Fibroblast of skin of scalp (primary cell): ENCODE measurements around the gene MCM7.

ENCODE experiments used
- DNase-seq: peaks from one replicate; pipeline ENCODE4 v3.0.0-alpha.2; 2013

MCM7 gene

DNA sequence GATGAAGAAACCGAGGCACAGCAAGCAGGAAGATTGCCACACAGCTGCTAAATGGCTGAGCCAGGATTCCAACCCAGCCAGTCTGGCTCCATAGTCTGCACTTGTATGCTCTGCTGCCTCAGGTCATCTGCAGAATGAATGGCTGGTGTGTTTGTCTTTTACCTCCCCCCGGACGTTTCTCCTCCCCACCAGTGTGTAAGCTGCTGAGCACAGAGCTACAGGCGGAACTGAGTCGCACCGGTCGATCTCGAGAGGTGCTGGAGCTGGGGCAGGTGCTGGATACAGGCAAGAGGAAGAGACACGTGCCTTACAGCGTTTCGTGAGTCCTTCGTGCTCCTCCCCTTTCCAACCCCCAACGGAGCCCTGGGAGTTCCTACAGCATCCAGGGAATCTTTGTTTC is 20.9 kb upstream of the MCM7 start:
- DNase-seq = no peak

- DNase-seq = no peak
These were observed 19.5 kb upstream of the MCM7 start for GRCh38 chr7:100120733-100121036.

DNA sequence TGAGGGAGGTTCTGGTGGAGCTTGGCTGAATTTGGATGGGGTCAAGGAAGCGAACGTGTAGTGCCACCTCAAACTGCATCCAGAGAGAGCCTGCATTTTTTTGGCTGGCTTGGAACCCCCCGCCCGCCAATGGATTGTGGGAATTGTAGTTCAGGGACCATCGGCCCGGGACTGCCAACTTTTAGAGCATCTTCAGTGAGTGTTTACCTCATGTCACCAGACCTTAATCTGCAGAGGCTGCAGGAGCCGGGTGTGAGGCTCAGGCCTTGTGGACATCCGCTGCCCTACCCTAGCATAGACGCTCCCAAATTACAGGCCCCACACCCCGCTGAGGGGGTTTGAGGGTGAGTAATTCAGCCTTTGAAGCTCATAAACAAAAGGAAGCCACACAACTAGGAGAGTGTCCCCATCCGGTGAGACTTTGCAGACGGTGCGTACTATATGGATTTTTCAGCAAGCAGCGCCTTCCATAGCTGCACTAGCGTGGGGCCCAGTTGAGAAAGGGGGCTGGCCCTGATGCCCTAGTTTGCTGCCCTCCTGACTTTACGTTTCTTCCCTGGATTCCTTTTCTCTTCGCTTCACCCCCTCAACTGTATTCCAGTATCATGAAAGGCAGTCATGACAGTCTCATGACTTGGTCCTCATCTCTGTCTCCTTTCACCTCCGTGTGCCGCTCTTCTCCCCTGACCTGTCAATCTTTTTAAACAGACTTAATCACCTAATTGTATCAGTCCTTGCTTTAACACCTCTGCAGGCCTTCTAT is 19.0 kb upstream of the MCM7 start:
- peak; percentile 70 for DNase-seq

DNA sequence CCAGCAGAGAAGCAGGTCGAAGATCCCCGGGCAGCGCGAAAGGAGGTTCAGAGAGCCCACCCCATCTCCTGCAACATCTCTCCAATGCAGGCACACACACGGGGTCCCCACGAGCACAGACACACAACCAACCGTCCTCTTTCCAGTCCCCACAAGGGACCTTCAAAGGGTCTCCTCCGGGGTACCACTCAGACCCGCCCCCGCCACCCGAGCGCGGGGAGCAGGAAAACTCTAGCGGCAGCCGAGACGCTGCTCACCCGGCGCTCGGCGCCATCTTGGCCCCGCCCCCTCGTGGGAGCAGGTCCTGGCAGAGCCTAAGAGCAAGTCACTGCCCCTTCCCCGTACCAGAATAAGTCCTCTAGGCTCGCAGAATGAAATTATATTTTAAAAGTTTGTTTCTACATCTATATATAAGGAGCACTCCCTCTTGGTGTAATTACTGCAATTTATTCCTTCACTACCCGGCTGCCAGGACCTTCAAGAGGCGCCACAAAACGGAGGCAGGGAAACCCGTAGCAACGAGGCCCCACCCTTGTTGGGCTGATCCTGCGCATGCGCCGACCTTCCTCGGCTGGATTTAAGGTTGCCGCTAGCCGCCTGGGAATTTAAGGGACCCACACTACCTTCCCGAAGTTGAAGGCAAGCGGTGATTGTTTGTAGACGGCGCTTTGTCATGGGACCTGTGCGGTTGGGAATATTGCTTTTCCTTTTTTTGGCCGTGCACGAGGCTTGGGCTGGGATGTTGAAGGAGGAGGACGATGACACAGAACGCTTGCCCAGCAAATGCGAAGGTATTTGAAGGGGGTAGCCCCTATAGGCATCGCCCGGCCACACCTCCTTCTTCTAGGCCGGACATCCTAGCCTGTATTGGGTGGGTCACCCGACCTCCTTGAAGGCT is 18.1 kb upstream of the MCM7 start, which contains the start of the genes CNPY4 and TAF6:
CNPY4 (plus strand) TSS at position 563 of the 898 bp plus-strand sequence; CDS start at position 674, 111 bp downstream.
TAF6 (minus strand) TSS at position 287 of the 898 bp plus-strand sequence. CDS start 5,149 bp downstream, outside the sequence.
- DNase-seq = peak; percentile 94

DNA sequence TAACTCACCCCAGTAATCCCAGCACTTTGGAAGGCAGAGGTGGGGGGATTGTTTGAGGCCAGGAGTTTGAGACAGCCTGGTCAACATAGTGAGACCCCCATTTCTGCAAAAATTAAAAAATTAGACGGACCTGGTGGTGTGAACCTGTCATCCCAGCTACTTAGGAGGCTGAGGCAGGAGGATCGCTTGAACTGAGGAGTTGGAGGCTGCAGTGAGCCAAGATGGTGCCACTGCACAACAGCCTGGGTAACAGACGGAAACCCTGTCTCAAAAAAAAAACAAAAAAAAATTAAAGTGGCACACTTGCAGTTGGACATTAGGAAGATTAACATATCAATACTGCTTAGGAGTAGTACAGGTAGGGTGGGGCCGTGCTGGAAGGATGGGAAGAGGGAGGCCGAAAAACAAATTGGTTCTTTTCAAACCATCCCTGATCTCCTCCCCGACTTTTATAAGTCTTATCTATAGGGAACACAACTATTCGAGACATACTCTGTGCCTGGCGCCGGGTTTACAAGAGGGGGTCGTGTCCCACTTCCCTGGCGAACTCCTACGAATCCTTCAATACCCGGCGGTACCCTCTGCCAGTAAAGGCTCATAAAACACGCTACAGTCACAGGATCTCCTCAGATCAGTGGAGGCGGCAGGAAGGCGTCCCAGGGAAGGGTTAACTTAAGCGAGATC is 17.3 kb upstream of the MCM7 start:
- no peak for DNase-seq

DNA sequence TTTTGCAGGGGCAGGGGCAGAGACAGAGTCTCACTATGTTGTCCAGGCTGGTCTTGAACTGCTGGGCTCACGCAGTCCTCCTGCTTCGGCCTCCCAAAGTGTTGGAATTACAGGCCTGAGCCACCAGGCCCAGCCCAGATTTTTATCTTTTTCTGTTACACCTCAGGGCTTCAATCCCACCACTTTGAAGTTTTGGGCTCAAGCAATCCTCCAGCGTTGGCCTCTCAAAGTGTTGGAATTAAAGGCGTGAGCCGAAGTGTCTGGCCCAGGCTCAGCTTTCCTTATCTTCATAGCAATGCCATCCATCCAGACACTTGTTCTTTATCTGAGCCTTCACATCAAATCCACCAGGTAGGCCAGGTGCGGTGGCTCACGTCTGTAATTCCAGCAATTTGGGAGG is 13.8 kb upstream of the MCM7 start:
- DNase-seq = no peak

DNA sequence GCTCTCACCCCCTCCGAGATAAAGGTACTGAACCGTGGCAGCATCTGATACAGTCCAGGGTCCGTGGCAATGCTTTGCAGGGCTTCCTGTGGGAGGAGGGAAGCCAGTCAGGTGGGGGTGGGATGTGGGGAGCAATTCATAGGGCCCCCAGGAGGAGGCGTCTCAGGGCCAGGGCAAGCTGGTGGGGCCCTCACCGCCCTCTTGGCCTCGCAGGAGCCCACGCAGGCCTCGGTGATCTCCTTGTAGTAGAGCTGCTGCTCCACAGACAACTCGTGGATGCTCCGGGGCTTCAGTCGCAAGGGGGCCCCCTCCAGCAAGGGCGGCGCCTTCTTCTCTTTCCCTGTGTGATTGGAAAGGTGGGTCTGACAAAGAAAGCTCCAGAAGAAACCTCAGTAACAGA is 10.7 kb upstream of the MCM7 start:
- DNase-seq = no peak

DNA sequence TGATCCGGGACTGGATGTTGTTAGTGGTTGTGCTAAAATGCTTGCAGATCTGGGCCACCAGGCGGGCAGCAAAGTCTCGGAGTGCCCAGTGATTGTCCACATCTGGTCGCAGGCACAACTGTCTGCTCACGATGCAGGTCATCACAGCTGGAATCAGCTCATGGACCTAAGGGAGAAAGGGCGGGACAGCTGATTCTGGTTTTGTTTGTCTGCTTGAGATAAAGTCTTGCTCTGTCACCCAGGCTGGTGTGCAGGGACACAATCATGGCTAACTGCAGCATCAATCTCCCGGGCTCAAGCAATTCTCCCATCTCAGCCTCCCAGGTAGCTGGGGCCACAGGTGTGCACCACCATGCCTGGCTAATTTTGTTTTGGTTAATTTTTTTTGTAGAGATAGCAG is 10.0 kb upstream of the MCM7 start:
- no peak for DNase-seq

DNA sequence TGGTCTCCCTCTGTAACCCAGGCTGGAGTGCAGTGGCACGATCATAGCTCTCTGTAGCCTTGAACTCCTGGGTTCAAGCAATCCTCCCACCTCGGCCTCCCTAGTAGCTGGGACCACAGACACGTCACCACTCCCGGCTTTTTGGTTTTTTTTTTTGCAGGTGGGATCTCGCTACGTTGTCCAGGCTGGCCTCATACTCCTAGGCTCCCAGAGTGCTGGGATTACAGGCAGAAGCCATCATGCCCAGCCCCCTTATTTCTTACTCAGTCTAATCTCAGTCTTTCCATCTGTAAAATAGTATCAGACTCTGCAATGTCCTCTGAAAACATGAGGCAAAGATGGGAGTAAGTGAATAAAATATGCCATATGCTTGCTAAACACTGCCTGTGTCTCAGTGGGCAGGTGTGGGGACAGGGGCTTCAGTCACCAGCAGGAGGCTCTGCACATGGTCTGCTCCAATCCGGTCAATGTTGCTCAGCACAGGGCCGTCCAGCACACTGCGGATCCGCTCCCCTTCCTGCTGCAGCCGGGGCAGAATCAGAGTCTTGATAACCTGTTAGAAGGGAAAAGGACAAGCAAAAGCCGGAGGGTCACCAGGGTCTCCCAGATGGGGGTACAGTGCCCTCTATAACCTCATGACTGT is 8.4 kb upstream of the MCM7 start:
- DNase-seq = no peak

GRCh38 chr7:100107890-100108289 is 6.7 kb upstream of the MCM7 start:
- DNase-seq = no peak

GRCh38 chr7:100107125-100107737 is 6.0 kb upstream of the MCM7 start:
- DNase-seq = no peak

- no peak for DNase-seq
These were observed 5.4 kb upstream of the MCM7 start for GRCh38 chr7:100106633-100107032.

DNA sequence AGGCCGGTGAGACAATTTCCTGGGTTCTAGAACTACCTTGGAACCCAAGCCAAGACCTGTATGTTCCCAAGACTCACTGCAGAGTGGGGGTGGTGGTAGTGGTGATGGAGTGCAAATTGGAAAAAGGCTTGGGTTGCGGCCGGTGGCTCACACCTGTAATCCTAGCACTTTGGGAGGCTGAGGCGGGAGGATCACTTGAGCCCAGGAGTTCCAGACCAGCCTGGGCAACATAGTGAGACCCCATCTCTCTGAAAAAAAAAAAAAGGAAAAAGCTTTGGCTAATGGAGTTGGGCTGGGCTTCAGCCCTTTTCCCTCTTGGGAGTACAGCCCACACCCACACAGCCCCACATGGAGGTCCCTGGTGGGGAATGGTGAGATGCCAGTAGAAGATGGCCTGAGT is 4.3 kb upstream of the MCM7 start:
- DNase-seq = no peak

DNA sequence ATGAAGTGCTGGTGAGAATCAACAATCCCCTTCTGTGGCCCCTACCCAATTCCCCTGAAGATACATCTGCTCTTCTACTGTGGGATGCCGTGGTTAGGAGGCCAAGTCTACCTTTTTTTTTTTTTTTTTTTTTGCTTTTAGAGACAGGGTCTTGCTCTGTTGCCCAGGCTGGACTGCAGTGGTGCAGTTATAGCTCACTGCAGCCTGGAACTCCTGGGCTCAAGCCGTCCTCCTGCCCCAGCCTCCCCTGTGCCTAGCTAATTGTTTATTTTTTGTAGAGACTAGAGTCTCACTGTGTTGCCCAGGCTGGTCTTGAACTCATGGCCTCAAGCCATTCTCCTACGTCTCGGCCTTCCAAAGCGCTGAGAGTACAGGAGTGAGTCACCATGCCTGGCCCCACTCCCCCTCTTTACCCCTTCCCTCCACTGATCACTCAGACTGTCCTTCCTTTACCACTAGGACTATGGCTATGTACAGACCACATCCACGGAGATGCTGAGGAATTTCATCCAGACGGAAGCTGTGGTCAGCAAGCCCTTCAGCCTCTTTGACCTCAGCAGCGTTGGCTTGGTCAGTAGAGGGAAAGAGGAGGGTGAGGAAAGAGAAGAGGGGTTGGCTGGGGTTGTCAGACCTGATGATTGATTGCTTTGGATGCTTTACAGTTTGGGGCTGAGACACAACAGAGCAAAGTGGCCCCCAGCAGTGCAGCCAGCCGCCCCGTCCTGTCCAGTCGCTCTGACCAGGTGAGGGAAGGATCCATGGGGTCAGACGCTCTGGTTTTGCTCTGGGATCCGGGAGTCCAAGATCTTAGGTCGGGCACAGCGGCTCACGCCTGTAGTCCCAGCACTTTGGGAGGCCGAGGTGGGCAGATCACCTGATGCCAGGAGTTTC is 2.0 kb upstream of the MCM7 start:
- peak; percentile 15 for DNase-seq

GRCh38 chr7:100100420-100101015 is 679 bp downstream of the MCM7 start:
- peak; percentile 98 for DNase-seq

- no peak for DNase-seq
These were observed 1.7 kb downstream of the MCM7 start for GRCh38 chr7:100099452-100099851.

DNA sequence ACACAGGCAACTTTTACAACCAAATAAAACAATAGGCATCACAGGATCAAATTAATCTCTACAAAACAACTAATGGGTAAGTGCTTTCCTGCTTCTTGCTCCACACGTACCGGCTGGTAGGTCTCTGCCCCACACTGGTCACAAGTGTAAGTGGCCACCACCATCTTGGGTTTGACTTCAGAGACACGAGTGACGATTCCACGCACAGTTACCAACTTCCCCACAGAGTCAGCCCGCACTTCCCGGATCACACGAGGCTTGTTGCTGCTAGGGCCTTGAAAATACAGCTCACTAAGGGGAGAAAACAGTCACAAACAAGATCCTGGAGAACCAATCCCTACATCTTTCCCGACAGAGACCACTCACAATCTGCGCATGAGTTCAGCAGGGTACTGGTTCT is 2.3 kb downstream of the MCM7 start:
- no peak for DNase-seq

GRCh38 chr7:100095704-100096103 is 5.5 kb downstream of the MCM7 start:
- no peak for DNase-seq

GRCh38 chr7:100095289-100095688 is 5.9 kb downstream of the MCM7 start:
- DNase-seq = no peak

DNA sequence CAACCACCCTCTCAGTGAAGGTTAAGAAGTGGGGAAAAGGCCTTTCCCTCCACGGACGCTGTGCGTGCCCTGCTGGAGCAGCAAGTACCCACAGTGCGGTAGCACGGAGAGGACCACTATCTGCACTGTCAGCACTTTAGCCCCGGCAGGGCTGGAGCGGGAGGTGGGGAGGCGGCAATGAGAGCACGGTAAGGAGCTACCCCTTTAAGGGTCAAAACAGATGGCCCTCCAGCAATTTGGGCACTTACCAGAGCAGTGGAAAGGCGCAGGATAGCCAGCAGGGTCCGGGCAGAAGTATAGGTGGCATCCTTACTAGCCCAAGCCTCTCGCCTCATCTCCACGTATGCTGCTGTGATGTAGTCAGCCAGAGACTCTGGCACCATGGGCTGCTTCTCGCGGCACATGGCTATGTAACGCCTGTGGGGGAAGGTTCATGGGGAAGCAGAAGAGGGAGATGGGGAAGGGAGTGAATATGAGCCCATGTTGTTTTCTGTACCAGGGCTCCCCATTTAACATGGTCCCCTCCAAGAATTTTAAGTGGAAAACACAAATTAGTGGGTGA is 7.2 kb downstream of the MCM7 start:
- DNase-seq = no peak
